DMS114 treated with DMSO at 0.1 percent for 48 hours (cell line): Measurements from ENCODE around the gene MUC4.
"Not testable (repeated sequence)": the region's sequence is repeated elsewhere in the genome, so short reads cannot be mapped to it uniquely, and the experiment has no call there.

Experiments
- DNase-seq: peaks from one replicate; lab custom pipeline; 2025; ENCODE audit not compliant: unreplicated experiment; lab: John Stamatoyannopoulos, UW

Gene MUC4

DNA sequence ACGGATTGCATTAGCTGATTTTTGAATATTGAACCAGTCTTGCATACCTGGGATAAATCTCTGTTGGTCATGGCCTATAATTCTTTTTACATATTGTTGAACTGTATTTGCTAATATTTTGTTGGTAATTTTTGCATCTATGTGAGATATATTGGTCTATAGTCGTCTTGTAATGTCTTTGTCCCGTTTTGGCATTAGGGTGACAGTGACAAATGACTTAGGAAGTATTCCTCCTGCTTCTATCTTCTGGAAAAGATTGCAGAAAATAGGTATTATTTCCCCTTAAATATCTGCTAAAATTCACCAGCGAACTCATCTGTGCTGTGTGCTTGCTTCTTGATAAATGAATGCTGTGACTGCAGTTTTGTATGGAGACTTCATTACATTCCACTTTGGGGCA, 67.3 kb downstream of the MUC4 start:
- DNase-seq, result no peak

DNA sequence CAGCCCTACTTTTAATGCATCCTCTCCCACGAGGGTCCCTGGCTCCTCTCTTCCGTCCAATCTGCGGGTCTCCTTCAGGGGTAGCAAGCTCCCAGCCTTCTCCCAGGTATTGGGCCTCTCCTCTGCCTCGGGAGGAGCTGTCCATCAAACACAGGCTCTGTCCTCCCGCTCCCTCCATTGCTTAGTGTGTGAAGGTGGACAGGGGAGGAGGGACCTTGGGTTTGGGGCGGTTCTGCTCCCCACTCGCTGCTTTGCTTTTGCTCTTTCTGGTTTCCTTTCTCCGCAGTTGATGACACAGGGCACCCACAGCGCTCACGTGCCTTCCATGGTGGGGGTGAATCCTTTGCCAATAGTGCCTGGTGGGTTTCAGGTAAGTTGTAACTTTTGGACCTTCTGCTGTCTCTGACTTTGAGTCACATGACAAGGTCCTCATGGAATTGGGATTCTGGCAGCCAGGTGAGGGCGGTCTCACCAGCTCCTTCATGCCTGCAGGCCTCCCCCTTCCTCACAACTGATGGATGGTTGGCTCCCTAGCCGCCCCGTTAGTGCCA, 72.1 kb downstream of the MUC4 start:
- no peak for DNase-seq

DNA sequence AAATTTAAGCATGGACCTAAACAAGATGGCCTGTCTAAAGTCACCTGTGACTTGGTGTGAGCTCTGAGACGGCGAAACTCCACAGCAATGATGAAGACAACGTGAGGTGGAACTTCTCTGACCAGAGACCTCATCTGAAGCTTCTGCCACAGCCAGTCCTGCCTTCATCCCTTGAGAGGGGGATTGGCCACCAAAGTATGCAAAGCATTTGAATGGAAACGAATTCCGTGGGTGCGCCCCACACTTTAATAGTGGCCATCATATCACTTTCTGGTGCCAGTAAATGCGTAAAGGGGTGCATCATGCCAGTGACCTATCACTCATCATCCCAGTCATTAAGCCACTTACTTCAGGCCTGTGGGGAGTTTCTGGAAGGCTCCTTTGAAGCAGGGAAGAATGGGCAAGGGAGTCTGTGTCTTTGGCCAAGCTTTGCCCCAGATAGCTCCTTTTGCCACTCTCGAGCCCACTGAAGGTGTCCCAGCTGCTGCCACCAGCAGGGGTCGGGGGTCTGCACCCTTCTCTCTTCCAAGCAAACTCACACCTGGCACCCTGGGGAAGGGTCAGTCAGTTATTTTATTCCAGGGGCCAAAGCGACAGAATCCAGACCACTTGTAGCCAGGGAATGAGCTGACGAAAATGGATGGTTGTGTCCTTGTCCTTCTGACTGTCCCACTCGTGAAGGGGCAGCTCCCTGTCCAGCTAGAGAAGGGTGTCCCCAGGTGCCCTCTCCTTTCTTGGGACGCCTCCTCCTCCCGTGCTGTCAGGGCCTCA, 73.3 kb downstream of the MUC4 start:
- no peak for DNase-seq

DNA sequence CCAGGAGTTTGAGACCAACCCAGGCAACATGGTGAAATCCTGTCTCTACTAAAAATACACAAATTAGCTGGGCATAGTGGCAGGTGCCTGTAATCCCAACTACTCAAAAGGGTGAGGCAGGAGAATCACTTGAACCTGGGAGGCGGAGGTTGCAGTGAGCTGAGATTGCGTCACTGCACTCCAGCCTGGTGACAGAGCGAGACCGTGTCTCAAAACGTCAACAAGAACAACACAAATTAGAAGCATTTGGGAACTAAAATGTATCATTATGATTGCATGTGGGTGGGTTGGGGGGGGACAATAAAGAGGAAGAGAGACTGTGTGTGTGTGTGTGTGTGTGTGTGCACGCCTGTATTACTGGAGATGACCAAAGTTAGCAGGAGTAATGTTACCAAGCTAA, 73.9 kb downstream of the MUC4 start:
- DNase-seq, result not testable (repeated sequence)

DNA sequence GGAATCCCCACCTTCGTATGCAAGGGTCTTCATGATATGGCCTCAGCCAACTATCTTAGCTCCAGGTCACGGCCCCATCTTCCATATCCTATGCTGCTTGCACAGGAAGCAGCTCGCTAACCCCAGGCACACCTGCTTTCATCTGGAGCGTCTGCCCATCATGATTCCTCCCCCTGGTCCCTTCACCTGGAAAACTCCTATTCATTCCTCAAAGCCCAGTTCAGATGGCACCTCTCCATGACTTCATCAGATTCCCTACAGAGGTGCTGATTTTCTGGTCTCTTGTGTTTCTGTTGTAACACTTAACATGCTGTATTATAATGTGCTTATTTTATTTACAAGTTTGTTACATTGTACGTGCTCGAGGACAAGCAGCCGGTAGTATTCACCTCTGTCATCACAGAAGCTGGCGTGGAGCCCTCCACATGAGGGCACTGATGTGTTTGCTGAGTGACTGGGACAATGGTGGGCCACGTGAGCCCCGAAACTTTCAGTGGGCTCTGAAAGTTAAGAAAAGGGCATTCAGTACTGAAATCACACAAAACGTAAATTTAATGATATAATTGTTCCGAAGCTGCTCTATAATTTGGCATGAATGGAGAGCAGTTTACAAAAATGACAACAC, 74.8 kb downstream of the MUC4 start:
- DNase-seq, result no peak

DNA sequence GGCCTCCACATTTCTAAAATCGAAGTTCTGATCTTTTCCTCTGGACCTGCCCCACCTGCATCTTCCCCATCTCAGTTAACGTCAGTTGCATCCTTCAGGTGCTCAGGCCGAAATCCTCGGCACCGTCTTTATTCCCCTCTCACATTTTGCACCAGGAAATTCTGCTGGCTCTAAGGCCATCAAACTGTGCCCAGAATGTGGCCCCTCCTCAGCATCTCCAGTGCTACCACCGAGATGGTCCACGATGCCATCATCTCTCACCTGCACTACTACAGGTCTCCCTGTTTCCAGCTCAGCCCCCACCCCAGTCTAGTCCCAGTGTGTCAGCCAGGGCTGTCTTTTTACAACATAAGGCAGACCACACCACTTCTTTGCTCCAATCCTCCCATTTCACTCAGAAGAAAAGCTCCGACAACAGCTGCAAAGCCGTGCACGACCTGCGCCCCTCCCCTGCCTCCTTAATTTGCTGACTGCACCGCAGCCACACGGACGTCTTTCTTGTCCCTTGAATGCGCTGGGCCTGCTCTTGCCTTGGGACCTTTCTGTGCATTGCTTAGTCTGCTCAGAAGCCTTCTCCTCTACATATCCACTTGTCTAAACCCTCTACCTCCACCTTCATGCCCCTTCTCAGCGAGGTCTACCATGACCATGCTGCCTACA, 76.6 kb downstream of the MUC4 start:
- no peak for DNase-seq

DNA sequence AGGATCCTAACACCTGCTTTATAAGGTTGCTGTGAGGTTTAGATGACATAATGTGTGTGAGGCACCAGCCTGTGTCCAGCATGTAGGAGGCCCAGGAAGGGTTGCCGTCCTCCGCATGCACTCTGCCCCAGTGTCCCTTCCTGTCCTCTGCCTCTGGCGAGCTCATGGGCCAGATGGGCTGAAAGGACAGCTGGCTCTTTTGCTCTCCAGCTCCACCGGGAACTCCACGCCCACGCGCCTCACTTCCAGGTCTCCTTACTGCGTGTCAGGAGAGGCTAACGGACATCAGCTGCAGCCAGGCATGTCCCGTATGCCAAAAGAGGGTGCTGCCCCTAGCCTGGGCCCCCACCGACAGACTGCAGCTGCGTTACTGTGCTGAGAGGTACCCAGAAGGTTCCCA, 78.8 kb downstream of the MUC4 start:
- DNase-seq, result no peak

DNA sequence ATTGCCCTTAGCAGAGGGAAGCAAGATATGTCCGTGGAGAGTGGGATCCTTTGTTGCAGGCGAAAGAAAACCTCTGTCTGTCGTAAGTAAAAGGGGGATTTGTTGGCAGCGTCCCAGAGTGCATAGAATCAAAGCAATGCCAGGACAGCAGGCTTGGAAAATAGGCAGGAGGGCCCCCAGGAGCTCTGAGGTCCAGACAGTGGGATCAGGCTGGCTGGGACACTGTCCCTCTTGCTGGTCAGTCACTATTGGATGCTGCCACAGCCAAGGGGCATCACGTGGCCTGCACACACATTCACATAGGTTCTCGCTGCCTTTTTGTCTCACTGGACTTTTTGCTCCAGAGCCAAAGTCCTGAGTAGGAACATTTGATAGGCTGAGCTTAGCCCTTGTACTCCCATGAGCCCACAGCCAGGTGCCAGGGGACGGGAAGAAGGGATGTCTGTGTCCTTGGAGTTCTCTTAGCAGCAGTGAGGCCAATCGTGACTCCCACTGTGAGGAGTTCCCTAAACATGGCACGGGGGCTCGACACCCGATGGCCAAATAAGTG, 80.3 kb downstream of the MUC4 start:
- DNase-seq, result no peak

DNA sequence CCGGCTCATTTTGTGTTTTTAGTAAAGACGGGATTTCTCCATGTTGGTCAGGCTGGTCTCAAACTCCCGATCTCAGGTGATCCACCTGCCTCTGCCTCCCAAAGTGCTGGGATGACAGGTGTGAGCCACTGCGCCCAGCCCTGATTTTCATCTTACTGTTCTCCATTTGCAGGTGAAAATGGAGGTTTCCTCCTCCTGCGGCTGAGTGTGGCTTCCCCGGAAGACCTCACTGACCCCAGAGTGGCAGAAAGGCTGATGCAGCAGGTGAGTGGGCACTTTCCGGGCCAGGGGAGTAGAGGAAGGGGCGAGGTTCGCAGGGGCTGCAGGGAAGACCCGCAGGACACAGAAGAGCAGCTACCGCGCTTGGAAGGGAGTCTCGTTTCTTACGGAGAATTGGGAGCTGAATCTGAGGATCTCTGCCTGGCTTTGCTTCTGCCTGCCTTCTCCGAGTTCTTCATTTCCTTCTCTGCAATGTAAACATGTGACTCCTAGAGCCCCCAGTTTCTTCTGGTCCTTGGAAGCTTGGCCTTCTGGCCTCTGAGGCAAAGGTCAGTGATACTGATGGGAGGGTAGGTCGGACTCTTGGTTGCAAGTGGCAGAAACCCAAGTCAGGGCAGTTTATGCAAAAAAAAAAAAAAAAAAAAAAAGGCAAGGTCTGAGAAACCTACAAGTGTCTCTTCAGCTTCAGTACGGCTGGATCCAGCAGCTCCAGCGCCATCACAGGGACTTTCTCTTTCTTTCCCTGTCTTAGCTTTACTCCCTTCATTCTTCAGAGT, 82.1 kb downstream of the MUC4 start:
- no peak for DNase-seq

DNA sequence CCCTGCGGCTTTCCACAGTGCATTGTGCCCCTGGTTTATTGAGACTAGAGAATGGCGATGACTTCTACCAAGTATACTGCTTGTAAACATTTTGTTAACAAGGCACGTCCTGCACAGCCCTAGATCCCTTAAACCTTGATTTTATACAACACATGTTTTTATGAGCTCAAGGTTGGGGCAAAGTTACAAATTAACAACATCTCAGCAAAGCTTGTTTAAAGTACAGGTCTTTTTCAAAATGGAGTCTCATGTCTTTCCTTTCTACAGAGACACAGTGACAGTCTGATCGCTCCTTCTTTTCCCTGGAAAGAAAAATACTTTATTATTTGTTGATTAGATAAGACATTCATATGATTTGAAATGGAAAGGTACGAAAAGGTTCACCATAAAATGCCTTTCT, 82.9 kb downstream of the MUC4 start:
- DNase-seq, result not testable (repeated sequence)

DNA sequence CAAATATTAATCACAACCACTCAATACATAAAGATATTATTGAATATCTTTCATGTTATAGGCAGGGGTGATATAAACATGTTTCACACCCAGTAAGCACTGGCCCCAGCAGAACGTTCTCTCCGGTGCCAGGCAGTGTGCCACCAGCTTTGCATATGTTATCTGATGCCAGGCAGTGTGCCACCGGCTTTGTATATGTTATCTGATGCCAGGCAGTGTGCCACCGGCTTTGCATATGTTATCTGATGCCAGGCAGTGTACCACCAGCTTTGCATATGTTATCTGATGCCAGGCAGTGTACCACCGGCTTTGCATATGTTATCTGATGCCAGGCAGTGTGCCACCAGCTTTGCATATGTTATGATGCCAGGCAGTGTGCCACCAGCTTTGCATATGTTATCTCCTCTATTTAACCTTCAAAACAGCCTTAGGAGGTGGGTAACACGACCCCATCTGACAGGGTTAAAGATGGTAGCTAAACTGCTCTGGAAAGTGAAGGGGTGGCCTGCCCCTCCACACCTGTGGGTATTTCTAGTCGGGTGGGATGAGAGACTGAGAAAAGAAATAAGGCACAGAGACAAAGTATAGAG, 84.0 kb downstream of the MUC4 start:
- no peak for DNase-seq

DNA sequence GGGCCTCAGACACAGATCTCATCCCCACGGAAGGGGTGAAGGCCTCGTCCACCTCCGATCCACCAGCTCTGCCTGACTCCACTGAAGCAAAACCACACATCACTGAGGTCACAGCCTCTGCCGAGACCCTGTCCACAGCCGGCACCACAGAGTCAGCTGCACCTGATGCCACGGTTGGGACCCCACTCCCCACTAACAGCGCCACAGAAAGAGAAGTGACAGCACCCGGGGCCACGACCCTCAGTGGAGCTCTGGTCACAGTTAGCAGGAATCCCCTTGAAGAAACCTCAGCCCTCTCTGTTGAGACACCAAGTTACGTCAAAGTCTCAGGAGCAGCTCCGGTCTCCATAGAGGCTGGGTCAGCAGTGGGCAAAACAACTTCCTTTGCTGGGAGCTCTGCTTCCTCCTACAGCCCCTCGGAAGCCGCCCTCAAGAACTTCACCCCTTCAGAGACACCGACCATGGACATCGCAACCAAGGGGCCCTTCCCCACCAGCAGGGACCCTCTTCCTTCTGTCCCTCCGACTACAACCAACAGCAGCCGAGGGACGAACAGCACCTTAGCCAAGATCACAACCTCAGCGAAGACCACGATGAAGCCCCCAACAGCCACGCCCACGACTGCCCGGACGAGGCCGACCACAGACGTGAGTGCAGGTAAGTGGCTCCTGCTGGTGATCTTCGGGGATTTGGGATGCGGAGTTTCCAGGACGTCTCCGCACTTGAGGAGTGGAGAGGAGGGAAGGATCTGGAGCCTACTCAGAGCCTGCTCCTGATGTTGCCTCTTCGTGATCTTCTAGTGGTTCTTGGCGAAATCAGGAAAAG, 85.6 kb downstream of the MUC4 start:
- DNase-seq, result not testable (repeated sequence)

DNA sequence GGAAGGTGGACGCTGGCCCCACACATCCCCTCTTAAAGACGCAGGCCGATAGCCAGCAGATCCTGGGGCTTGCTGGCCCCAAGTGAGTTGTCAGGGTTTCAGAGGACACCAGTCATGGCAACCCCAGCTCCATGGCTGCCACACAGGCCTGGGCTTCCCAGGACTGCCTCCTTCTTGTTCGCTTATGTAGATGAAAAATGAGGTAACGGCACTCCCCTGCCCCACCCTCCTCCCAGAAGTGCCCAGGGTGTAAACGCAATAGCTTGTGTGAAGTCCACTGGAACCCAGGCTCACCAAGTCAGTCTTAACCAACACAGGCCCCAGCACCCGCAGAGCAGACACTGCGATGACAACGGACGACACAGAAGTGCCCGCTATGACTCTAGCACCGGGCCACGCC, 87.4 kb downstream of the MUC4 start:
- DNase-seq, result not testable (repeated sequence)

DNA sequence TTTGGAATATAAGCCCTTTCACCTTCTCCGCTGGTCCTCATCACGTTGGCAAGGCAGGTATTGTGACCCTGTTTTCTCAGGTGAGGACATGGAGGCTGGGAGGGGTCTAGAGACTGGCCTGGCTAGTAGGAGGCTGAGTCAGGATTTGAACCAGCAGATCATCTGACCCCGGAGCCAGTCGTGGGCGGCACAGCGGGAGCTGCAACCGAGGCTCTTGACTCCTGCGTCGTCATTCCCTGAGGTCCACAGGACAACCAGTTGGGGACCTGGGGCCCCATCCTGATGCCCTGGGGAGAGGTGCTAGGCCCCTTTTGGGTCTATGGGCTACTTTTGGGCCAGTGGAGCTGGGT, 88.8 kb downstream of the MUC4 start:
- DNase-seq, result not testable (repeated sequence)

DNA sequence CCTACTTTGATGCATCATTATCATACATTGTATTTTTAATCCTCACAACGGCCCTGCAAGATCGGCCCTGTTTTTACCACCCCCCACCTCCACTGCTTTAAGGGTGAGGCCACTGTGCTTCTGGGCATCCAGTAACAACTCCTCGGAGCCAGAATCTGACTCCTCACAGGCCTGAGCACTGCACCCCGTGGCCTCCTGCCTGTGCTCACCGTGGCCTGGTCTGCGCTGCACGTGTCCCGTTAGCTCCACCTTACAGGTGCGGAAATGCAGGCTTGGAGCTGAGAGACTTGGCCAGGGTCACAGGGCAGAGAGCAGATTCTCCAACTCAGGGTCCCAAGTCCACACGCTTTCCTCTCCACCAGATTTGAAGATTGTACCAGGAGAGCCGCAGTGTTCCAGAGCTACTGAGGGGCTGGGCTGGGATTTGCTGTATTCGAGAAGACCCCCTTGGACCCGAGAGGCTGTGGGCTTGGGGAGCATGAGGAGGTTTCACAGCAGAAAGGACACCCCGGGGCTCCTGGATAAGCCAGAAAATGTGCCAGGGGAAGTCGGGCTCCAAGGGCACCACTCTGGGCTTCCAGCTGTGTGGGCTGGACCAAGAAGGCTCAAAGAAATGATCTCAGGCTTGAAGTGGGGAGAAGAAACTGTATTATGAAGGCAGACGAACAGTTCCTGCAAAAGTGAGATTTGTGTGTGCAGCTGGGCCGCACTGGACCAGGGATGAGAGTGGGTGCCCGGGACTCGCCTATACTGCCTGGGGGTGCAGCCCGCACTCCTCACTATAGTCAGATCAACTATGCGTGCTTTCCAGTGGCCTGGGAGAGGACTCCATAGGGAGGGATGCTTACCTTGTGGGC, 89.4 kb downstream of the MUC4 start:
- not testable (repeated sequence) for DNase-seq

DNA sequence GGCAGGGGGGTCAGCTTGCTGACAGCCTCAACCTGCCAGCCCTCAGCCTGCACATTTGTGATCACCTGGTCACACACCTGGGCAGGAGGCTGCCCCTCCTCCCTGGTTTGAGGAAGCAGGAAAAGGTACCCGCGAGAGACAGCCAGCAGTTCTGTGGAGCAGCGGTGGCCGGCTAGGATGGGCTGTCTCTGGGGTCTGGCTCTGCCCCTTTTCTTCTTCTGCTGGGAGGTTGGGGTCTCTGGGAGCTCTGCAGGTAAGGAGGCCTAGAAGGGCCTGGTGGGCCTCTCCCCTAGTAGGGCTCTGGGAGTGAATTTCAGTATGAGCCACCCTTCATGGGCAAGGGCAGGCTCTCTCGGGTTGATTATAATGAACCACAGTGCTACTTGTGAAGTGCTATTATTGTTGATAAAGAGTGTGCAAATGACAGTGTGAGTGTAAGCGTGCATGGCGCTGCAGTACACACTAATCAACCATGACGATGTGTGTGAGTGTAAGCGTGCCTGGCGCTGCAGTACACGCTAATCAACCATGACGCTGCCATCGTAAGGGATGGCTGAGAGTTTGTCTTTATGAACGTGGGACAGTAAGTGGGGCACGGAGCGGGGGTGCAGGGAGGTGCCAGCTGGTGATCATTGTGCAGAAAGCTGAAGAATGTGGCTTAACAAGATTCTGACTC, 90.8 kb downstream of the MUC4 start, which contains the start of gene MUC20:
TSS of gene MUC20 (plus strand) at position 148 of the 676 bp plus-strand sequence. CDS start at position 178, 30 bp downstream.
- not testable (repeated sequence) for DNase-seq

DNA sequence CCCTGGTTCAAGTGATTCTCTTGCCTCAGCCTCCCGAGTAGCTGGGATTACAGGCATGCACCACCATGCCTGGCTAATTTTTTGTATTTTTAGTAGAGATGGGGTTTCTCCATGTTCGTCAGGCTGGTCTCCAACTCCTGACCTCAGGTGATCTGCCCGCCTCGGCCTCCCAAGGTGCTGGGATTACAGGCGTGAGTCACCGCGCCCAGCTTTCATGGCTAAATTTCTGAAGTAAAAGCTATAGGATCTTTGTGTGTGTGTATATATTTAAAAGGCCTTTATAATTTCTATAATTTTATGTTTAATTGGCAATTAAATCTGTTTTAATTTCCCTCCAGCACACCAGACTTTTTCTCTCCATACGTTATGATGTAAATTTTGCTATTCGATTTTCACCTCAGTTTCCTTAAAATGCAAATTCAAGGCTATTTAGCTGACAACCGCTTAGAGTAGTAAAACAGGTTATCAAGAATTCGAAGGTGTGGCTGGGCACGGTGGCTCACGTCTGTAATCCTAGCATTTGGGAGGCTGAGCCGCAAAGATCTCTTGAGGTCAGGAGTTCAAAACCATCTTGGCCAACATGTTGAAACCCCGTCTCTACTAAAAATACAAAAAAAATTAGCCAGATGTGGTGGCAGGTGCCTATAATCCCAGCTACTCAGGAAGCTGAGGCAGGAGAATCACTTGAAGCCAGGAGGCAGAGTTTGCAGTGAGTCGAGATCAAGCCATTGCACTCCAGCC, 92.0 kb downstream of the MUC4 start:
- DNase-seq, result not testable (repeated sequence)
